Effector memory CD4-positive, alpha-beta T cell (primary cell): ENCODE measurements around the gene KIAA1328.

ENCODE experiments used
- DNase-seq, 3 donors: peaks; one replicate each; pipeline ENCODE4 v3.0.0-alpha.2; 2020
- H3K27ac ChIP-seq: 2 replicates; pipeline ENCODE4 v1.7.0; 2013; ENCODE audit warnings: mild to moderate bottlenecking, low read length, moderate library complexity; ENCODE audit not compliant: insufficient read depth, poor library complexity, severe bottlenecking
- H3K27me3 ChIP-seq: replicated peaks from 2 replicates; pipeline ENCODE4 v1.7.0; 2013; ENCODE audit warnings: mild to moderate bottlenecking, low read length; ENCODE audit not compliant: insufficient read depth, control insufficient read depth, poor library complexity, severe bottlenecking
- H3K36me3 ChIP-seq: 2 replicates; pipeline ENCODE4 v1.7.0; 2013; ENCODE audit warnings: mild to moderate bottlenecking, low read length, moderate library complexity; ENCODE audit not compliant: control insufficient read depth, insufficient read depth
- H3K4me1 ChIP-seq: 2 replicates; pipeline ENCODE4 v1.7.0; 2013; ENCODE audit warnings: low read length, mild to moderate bottlenecking; ENCODE audit not compliant: control insufficient read depth, insufficient read depth, poor library complexity, severe bottlenecking
- H3K4me3 ChIP-seq: 2 replicates; pipeline ENCODE4 v1.7.0; 2013; ENCODE audit warnings: low read length, low read depth, mild to moderate bottlenecking; ENCODE audit not compliant: insufficient read depth, poor library complexity, severe bottlenecking
- H3K9me3 ChIP-seq: 2 replicates; pipeline ENCODE4 v1.7.0; 2013; ENCODE audit warnings: mild to moderate bottlenecking, low read length, moderate library complexity; ENCODE audit not compliant: control insufficient read depth

Gene KIAA1328

DNA sequence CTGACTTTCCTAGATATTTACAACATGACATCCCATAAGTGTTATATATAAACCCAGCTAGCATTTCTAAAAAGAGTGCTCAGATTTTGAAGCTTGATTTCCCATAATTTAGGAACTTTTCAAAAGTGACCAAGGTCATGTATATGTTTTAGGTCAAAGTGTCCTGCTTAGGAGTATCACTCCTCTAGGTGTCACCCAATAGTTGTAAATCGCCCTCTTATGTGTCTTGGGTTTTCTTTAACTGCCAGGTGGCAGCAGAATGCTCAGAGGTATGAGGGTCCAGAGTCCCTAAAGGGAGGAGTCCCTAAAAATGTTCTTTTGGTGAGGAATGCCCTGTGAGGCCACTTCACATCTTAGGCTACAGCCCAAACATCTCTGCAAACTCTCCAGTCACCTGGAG is 378.4 kb downstream of the KIAA1328 start:
- DNase-seq: no peak
- Histone ChIP-seq H3K4me3 (no peak overlapping the region), H3K36me3 (no peaks in the 10 kb centered on the region), H3K27ac (no peak overlapping the region), H3K9me3 (peaks cover 5% of the 10 kb centered on the region), H3K4me1 (no peaks in the 10 kb centered on the region), H3K27me3 (no peaks in the 10 kb centered on the region)

DNA sequence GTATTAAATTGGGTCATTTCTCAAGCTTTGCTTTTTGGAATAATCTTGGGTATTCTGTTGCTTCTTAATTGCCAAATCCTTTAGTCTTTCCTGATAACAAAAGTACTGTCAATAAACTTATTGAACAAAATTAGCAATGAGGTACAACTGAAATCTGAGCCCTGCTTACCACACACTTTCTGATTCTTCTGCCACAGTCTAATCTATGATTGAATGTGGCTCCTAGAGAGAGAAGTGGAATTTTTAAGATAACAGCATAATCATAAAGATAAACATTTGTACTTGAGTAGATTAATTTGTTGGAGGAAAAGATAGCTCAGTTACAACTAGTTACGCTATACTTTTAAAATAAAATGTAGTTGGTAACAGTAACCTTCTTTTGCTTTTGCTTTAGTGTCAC is 381.9 kb downstream of the KIAA1328 start:
- DNase-seq: no peak
- Histone ChIP-seq H3K27me3 (no peaks in the 10 kb centered on the region), H3K4me1 (no peaks in the 10 kb centered on the region), H3K9me3 (no peaks in the 10 kb centered on the region), H3K4me3 (no peak overlapping the region), H3K27ac (no peak overlapping the region), H3K36me3 (no peaks in the 10 kb centered on the region)

DNA sequence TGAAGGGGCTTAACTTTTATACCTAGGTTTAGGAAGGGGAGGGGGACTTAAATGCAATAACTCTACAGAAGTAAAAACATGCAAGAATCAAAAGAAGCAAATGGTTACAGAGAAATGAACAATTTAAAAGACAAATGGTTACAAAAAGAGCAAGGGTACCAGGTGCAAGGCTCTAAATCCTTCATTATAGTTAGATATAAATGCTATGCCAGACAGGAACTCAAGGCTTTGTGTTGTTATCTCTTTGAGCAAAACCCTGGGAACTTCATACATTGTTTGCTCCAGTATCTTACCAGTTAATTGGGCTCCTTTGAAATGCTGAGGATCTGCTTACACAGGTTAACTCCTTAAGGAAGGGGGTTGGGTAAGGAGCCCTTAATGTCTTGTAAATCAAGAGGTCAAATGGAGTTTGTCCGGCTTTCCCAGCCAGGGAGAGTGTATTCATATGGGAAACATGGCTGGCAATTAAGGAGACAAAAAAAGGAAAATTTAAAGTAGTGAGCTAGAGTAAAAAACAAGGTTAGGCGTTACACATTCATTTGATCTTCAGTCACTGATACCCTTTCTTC is 389.2 kb downstream of the KIAA1328 start:
- Histone ChIP-seq H3K27ac (no peak overlapping the region), H3K27me3 (no peaks in the 10 kb centered on the region), H3K4me1 (no peaks in the 10 kb centered on the region), H3K4me3 (no peak overlapping the region), H3K36me3 (no peaks in the 10 kb centered on the region), H3K9me3 (no peaks in the 10 kb centered on the region)
- no peak for DNase-seq

DNA sequence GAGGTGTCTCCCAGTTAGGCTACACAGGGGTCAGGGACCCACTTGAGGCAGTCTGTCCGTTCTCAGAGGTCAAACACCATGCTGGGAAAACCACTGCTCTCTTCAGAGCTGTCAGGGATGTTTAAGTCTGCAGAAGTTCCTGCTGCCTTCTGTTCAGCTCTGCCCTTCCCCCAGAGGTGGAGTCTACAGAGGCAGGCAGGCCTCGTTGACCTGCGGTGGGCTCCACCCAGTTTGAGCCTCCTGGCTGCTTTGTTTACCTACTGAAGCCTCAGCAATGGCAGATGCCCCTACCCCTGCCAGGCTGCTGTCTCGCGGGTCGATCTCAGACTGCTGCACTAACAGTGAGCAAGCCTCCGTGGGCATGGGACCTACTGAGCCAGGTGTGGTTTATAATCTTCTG is 390.3 kb downstream of the KIAA1328 start:
- no peak for DNase-seq
- H3K4me3 ChIP-seq: no peak overlapping the region
- H3K27me3 ChIP-seq: no peaks in the 10 kb centered on the region
- H3K36me3 ChIP-seq: no peaks in the 10 kb centered on the region
- no peak overlapping the region for H3K27ac ChIP-seq
- no peaks in the 10 kb centered on the region for H3K9me3 ChIP-seq
- no peaks in the 10 kb centered on the region for H3K4me1 ChIP-seq

DNA sequence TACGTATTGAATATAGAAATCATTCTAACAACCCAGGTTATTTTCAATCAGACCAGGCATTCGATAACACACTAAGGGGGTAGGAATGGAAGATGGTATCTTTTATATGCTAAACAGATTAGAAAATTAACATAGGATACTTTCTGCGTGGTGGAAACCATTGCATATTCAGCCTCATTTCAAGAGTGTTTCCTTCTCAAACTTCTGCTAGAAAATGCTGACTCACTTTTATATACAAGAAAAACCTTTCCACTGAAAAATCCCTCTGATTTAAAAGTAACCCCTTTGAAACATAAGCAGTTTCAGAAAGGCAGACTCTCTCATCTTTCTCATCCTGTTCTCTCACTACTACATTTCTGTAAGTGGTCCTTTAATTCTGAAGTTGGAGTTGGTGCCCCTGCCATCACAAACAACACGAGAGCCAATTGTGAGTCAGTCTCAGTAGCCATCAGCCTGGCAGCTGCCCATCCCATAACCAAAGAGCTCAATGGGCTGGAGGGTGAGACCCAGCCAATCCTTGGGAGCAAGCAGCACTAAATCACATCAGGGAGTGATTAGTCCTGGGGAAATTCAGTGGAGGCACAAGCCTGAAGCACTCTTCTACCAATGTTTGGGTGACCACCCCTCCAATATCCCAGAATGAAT is 393.5 kb downstream of the KIAA1328 start:
- no peak overlapping the region for H3K27ac ChIP-seq
- H3K27me3 ChIP-seq: no peaks in the 10 kb centered on the region
- H3K4me3 ChIP-seq: no peak overlapping the region
- H3K4me1 ChIP-seq: no peaks in the 10 kb centered on the region
- H3K9me3 ChIP-seq: no peaks in the 10 kb centered on the region
- no peaks in the 10 kb centered on the region for H3K36me3 ChIP-seq
- DNase-seq: no peak

DNA sequence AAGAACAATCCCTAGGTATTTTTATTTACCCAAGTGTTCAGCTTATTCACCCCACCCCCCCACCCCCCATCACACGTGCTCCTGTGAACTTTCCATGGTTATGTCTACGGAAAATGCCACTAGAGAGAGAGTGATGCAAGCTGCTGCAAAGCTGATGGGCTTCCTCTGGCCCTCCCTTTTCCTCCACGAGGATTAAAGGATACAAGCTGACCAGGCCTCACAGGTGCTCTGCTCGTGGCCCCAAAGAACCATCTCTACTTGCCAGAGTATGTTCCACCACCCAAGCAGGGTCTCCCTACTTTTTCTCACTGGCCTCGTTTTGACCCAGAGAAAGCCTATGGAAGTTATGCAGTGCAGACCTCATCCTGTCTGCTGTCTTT is 394.1 kb downstream of the KIAA1328 start:
- H3K4me1 ChIP-seq: no peaks in the 10 kb centered on the region
- no peaks in the 10 kb centered on the region for H3K36me3 ChIP-seq
- no peak for DNase-seq
- no peak overlapping the region for H3K4me3 ChIP-seq
- no peak overlapping the region for H3K27ac ChIP-seq
- H3K9me3 ChIP-seq: no peaks in the 10 kb centered on the region
- H3K27me3 ChIP-seq: no peaks in the 10 kb centered on the region

DNA sequence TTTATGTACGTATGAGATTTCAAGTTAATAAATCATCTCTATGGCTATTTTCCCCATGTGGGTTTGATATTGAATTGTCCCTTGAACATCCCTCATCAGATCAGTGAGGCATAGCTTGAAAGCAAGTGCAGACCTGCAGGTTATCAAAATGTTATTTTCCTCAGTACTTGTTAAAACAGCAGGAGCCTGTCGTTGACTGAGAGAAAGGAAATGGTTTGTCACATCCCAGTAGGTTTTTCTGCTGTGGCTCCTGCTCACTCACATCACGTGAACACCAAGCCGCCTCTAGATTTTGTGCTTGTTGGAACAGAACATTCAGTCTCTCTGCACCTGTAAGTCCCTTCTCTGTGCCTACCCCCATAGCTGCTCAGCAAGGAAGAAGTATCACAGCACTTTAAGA is 396.4 kb downstream of the KIAA1328 start:
- no peaks in the 10 kb centered on the region for H3K4me1 ChIP-seq
- no peak overlapping the region for H3K4me3 ChIP-seq
- no peak overlapping the region for H3K27ac ChIP-seq
- H3K36me3 ChIP-seq: no peaks in the 10 kb centered on the region
- H3K9me3 ChIP-seq: no peaks in the 10 kb centered on the region
- H3K27me3 ChIP-seq: no peaks in the 10 kb centered on the region
- no peak for DNase-seq

DNA sequence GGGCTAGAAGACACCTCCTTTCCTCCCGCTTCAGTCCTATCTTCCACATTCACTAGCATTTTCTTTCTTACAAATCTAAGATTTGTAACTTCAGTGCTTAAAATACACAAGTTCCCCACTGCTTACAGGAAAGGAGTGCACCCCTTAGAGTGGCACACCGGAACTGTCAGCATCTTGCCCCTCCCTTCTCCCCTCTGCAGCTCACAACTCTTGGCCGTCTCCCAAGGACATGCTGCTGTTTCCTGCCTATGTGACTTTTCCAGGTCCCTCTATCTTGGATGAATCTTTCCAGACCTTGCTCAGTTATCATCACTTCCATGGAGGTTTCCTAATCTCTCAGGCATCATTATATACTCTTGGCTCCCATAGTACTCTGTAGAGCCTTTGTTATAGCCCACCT is 401.8 kb downstream of the KIAA1328 start:
- H3K36me3 ChIP-seq: no peaks in the 10 kb centered on the region
- no peak for DNase-seq
- H3K4me3 ChIP-seq: no peak overlapping the region
- no peak overlapping the region for H3K27ac ChIP-seq
- H3K4me1 ChIP-seq: no peaks in the 10 kb centered on the region
- H3K9me3 ChIP-seq: no peaks in the 10 kb centered on the region
- H3K27me3 ChIP-seq: no peaks in the 10 kb centered on the region

DNA sequence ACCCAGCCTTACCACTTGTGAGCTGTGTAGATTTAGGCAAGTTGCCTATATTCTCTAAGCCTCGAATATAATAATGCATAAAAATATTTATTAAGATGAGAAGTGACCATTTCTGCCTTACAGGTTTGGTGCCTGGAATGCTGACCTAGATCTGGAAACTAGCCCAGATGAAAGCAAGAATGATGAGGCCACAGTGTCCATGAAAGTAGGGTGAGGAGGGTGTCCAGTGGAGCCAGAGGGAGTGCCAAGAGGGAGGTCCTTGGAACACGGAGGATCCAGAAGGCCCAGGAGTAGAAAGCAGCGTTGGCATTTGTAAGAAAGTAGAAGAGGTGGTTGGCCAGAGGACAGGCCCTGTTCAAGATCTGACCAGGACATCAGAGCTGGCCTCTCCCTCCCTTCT is 402.3 kb downstream of the KIAA1328 start:
- Histone ChIP-seq H3K4me1 (no peaks in the 10 kb centered on the region), H3K27me3 (no peaks in the 10 kb centered on the region), H3K27ac (no peak overlapping the region), H3K9me3 (no peaks in the 10 kb centered on the region), H3K4me3 (no peak overlapping the region), H3K36me3 (no peaks in the 10 kb centered on the region)
- DNase-seq: no peak

DNA sequence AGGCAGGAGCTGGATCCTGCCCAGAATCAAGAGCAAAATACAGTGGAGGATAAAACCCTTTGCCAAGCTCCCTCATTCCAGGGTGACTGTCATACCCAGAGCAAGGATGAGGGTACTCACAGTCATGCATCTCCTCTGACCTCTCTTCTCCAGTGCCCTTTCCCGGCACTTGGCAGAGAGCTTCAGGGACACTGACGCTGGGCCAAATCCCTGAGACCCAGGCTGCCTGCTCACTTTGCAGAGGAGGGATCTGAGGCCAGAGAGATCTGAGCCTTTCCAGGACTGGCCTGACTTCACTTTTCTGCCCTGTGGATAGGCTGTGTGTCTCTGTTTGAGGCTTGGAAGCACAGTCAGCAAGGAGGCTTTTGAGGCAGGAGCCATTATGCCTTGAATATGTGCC is 406.7 kb downstream of the KIAA1328 start:
- Histone ChIP-seq H3K9me3 (no peaks in the 10 kb centered on the region), H3K36me3 (no peaks in the 10 kb centered on the region), H3K27ac (no peak overlapping the region), H3K4me1 (no peaks in the 10 kb centered on the region), H3K27me3 (no peaks in the 10 kb centered on the region), H3K4me3 (no peak overlapping the region)
- DNase-seq: no peak
